Activated B cell treated with CpG ODN at 0.5 μM for 24 hours (primary cell): ENCODE measurements around the gene UQCR11. TPM values are rescaled to one million over a fixed set of nuclear protein-coding genes. Genes with fewer than 3 reads are reported as not detected.

Source experiments
- ATAC-seq: fragments of 200-7000 bp; cut with Tn5 transposase; one replicate; pipeline ENCODE4 v1.10.0; 2021; ENCODE audit warnings: low read depth, mild to moderate bottlenecking, moderate library complexity
- CTCF ChIA-PET: fragments of 350-600 bp; sonication (Branson Sonifier 250); formaldehyde crosslinking; loops from one replicate; lab custom pipeline; 2021; ENCODE audit warnings: antibody characterized with exemption; lab: Charles Lee
- POLR2A ChIA-PET: fragments of 350-600 bp; sonication (Branson Sonifier 250); formaldehyde crosslinking; loops from one replicate; lab custom pipeline; 2021; ENCODE audit warnings: antibody characterized with exemption; lab: Charles Lee
- DNase-seq: peaks from one replicate; pipeline ENCODE4 v3.0.0; 2022
- H3K27ac Mint-ChIP-seq: one replicate; pipeline ENCODE4 v1.8.0; 2020; ENCODE audit warnings: mixed read lengths
- H3K27me3 Mint-ChIP-seq: one replicate; pipeline ENCODE4 v1.8.0; 2021; ENCODE audit warnings: mixed read lengths
- H3K36me3 Mint-ChIP-seq: one replicate; pipeline ENCODE4 v1.8.0; 2021; ENCODE audit warnings: low read depth, mixed read lengths
- H3K4me1 Mint-ChIP-seq: one replicate; pipeline ENCODE4 v1.8.0; 2021; ENCODE audit warnings: mixed read lengths
- H3K4me3 Mint-ChIP-seq: one replicate; pipeline ENCODE4 v1.8.0; 2020; ENCODE audit warnings: mild to moderate bottlenecking, mixed read lengths
- H3K9me3 Mint-ChIP-seq: one replicate; pipeline ENCODE4 v1.8.0; 2020; ENCODE audit warnings: mixed read lengths
- CTCF ChIP-seq: fragments of 200-600 bp; IDR thresholded peaks from one replicate; pipeline ENCODE4 v1.8.0; 2022; ENCODE audit warnings: antibody characterized with exemption, mild to moderate bottlenecking
- intact Hi-C: fragments of 100-400 bp; cut with micrococcal nuclease; formaldehyde crosslinking; loops from one replicate; pipeline ENCODE4 v1.15.1; 2024
- total RNA-seq: library from RNA; stranded (reverse); gene quantifications from 2 replicates; pipeline ENCODE4 v1.2.3, GENCODE V29; 2022

The UQCR11 gene
- total RNA-seq, 1 donor from 2014 or later: 117 TPM

- Mint-ChIP-seq H3K4me1 (peaks cover 35% of the 10 kb centered on the region), H3K36me3 (peaks cover 61% of the 10 kb centered on the region), H3K27me3 (no peaks in the 10 kb centered on the region), H3K4me3 (no peak overlapping the region), H3K27ac (no peak overlapping the region), H3K9me3 (no peaks in the 10 kb centered on the region)
- TF ChIP-seq CTCF: no peak
- intact Hi-C loops: no loop called here
- ATAC-seq: no peak
- DNase-seq: no peak
- ChIA-PET CTCF (interaction anchor here (1.1 kb wide), 1 partner anchor 52 kb away, joined by 3 read pairs; no protein-coding TSS in a partner anchor), POLR2A (interaction anchor here (0.6 kb wide), 1 partner anchor 27 kb away, joined by 3 read pairs; no protein-coding TSS in a partner anchor)
These were observed 14.4 kb upstream of the UQCR11 start for GRCh38 chr19:1619703-1620102.

GRCh38 chr19:1619094-1619439, 13.8 kb upstream of the UQCR11 start:
- DNase-seq: no peak
- POLR2A ChIA-PET: interaction anchor here (0.6 kb wide), 1 partner anchor 28 kb away, joined by 3 read pairs; no protein-coding TSS in a partner anchor
- Mint-ChIP-seq H3K36me3 (peaks cover 61% of the 10 kb centered on the region), H3K27me3 (no peaks in the 10 kb centered on the region), H3K4me1 (peaks cover 33% of the 10 kb centered on the region), H3K27ac (no peak overlapping the region), H3K9me3 (no peaks in the 10 kb centered on the region), H3K4me3 (no peak overlapping the region)
- intact Hi-C loops: no loop called here
- CTCF ChIA-PET: interaction anchor here (3.3 kb wide), 1 partner anchor 53 kb away, joined by 19 read pairs; no protein-coding TSS in a partner anchor
- no peak for ATAC-seq
- TF ChIP-seq CTCF: no peak

DNA sequence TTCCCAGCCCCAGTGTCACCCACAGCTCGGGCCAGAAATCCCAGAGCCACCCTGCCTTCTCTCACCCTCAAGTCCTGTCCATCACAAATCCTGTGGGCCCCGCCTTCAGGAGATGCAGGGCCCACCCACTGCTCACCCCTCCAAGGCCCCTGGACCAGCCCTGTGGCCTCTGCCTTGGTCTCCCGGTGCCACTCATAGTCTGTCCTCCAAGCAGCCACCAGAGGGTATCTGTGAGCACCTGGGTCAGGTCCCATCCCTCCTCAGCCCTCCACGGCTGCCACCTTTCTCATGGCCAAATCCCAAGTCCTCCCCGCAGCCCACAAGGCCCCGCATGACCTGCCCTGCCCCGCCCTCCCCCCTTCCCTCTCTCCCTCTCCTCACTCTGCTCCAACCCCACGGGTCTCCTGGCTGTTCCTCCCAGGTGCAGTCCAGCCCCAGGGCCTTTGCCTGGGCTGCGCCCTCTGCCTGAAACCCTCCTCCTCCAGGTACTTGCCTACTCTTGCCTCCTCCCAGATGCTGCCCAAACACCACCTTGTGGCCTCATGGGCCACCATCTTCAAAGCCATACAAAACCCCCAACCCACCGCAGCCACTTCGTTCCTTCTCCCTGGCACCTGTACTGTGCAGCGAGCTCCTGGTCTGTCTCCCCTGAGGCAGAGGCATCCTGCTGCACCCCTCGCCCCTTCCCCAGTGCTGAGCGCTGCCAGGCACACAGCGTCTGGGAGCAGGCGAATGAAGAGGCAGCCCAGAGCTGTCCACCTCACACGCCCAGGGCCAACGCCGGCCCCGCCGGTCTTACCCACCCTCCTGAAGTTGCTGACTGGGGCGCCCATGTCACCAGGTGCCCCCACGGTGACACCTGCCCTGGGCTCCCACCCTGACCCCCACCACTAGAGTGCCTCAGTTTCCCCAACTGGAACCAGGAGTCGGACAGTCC, 13.2 kb upstream of the UQCR11 start:
- Mint-ChIP-seq H3K27ac (peak overlapping the region; percentile 70), H3K27me3 (no peaks in the 10 kb centered on the region), H3K9me3 (no peaks in the 10 kb centered on the region), H3K4me1 (peaks cover 33% of the 10 kb centered on the region), H3K36me3 (peaks cover 63% of the 10 kb centered on the region), H3K4me3 (no peak overlapping the region)
- ChIA-PET CTCF (interaction anchor here (0.7 to 3.3 kb wide), 2 partner anchors 54 to 55 kb away, joined by 3 to 19 read pairs; no protein-coding TSS in a partner anchor), POLR2A (interaction anchor here (1.6 kb wide), 1 partner anchor 34 kb away, joined by 8 read pairs; the partner anchor contains the start of gene TCF3)
- TF ChIP-seq CTCF: no peak
- DNase-seq (no peak), ATAC-seq (peak; percentile 72)
- intact Hi-C loops: loop anchor here (1.0 kb wide), 1 partner anchor 54 kb away; no protein-coding TSS in a partner anchor

DNA sequence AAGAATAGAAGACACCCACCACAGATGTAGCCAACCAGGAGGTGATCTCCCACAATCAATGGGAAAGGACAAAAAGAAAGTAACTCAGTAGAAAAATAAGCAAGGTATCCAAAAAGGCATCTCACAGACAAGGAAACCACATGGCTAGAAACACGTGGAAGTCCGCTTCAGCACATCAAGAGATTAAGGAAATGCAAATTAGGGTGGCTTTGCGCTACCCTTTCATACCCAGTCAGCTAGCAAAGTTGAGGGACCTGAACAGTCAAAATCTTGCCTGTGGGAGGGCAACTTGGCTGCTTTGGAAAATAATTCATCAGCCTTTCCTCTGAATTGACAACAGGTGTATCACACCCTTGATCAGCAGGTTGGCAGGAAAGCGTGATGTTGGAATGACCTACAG, 11.6 kb upstream of the UQCR11 start:
- Mint-ChIP-seq H3K4me1 (peaks cover 30% of the 10 kb centered on the region), H3K27me3 (no peaks in the 10 kb centered on the region), H3K4me3 (no peak overlapping the region), H3K27ac (peak overlapping the region; percentile 43), H3K36me3 (peaks cover 69% of the 10 kb centered on the region), H3K9me3 (no peaks in the 10 kb centered on the region)
- DNase-seq (no peak), ATAC-seq (peak; percentile 45)
- CTCF ChIA-PET: interaction anchor here (1.0 to 3.3 kb wide), 4 partner anchors 35 to 209 kb away, joined by 3 to 19 read pairs (median 4); no protein-coding TSS in a partner anchor
- TF ChIP-seq CTCF: no peak
- intact Hi-C loops: loop anchor here (1.0 kb wide), 1 partner anchor 10 kb away; no protein-coding TSS in a partner anchor
- POLR2A ChIA-PET: interaction anchor here (0.6 to 1.8 kb wide), 8 partner anchors 8 to 56 kb away, joined by 3 to 7 read pairs (median 4); partner anchors contain the start of genes MBD3 and UQCR11

GRCh38 chr19:1616396-1616795, 11.1 kb upstream of the UQCR11 start:
- no peak for TF ChIP-seq CTCF
- Mint-ChIP-seq H3K27ac (peak overlapping the region; percentile 43), H3K9me3 (no peaks in the 10 kb centered on the region), H3K27me3 (no peaks in the 10 kb centered on the region), H3K4me1 (peaks cover 30% of the 10 kb centered on the region), H3K4me3 (no peak overlapping the region), H3K36me3 (peaks cover 72% of the 10 kb centered on the region)
- DNase-seq (no peak), ATAC-seq (no peak)
- CTCF ChIA-PET: interaction anchor here (1.0 to 3.3 kb wide), 4 partner anchors 35 to 210 kb away, joined by 3 to 19 read pairs (median 4); no protein-coding TSS in a partner anchor
- intact Hi-C loops: no loop called here
- POLR2A ChIA-PET: interaction anchor here (0.6 to 1.8 kb wide), 7 partner anchors 11 to 56 kb away, joined by 3 to 6 read pairs (median 3); partner anchors contain the start of genes MBD3 and UQCR11
